PC-3 (cell line): Measurements from ENCODE around the gene CHST8.

Experiments used
- CTCF ChIP-seq: fragments of 300-600 bp; sonication (generic); conservative IDR thresholded peaks from 2 replicates; pipeline ENCODE4 v1.5.1; 2017; ENCODE audit warnings: antibody characterized with exemption, low read depth, mild to moderate bottlenecking, low read length
- EZH2 ChIP-seq: fragments of 300-600 bp; sonication (generic); IDR thresholded peaks from one replicate; pipeline ENCODE4 v1.6.1; 2017; ENCODE audit warnings: antibody characterized with exemption, mild to moderate bottlenecking, low read length; ENCODE audit not compliant: unreplicated experiment

GRCh38 chr19:33810821-33811220 lies 189.1 kb downstream of the CHST8 start:
- TF ChIP-seq CTCF (no peak), EZH2 (no peak)
